Sigmoid colon (tissue), 4 donors: Measurements from ENCODE around the gene MYCBPAP.

Source experiments
- CTCF ChIP-seq, 4 experiments: fragments of 450-650 bp in 3 of 4; fragments of 200-600 bp in 1 of 4; IDR thresholded peaks; one replicate each; pipeline ENCODE4 v1.5.1; 2016 to 2019; ENCODE audit warnings: antibody characterized with exemption in 4 of 4, mild to moderate bottlenecking in 3 of 4, moderate library complexity in 2 of 4
- EP300 ChIP-seq, 4 donors: sonication (generic); formaldehyde crosslinking; IDR thresholded peaks; one replicate each; pipeline ENCODE4 v1.6.1; 2017; ENCODE audit warnings: antibody characterized with exemption in 4 of 4
- POLR2A ChIP-seq, 2 donors: fragments of 450-650 bp; IDR thresholded peaks; one replicate each; pipeline ENCODE4 v1.6.1; 2016; ENCODE audit warnings: antibody characterized with exemption in 2 of 2, mild to moderate bottlenecking in 2 of 2, moderate library complexity in 2 of 2

- TF ChIP-seq CTCF (IDR thresholded peaks at IDR 0.05) = no peak
- TF ChIP-seq POLR2A (IDR thresholded peaks at IDR 0.05) = no peak
- TF ChIP-seq EP300 (IDR thresholded peaks at IDR 0.05) = no peak
Measured at GRCh38 chr17:50498021-50498874, 10.0 kb upstream of the MYCBPAP start.
